ENCODE results near the gene CDK5RAP1. TPM values are rescaled to one million over a fixed set of nuclear protein-coding genes. Genes with fewer than 3 reads are reported as not detected.

The CDK5RAP1 gene
- total and polyA plus RNA-seq, 11 donors, result 17.6 to 34.9 (median 21.2) TPM

DNA sequence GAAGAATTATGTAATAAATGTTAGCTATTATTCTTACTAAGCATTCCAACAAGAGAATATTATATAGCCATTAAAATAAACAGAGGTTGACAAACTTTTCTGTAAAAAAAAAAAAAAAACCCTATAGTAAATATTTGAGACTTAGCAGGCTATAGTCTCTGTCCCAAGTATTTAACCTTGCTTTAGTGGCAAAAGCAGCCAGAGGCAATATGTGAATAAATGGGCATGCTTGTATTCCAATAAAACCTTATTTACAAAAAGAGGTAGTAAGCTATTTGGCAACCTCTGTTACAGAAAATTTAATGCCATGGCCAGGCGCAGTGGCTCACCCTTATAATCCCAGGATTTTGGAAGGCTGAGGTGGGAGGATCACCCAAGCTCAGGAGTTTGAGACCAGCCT, 14.6 kb downstream of the CDK5RAP1 start:
- no peak for DNase-seq
- Histone ChIP-seq H3K9me3 (no peaks in the 10 kb centered on the region), H3K4me1 (peaks cover 0 to 5% (median 0%) of the 10 kb centered on the region in 12 donors), H3K27ac (peak overlapping the region in 4 of 12 donors; percentile 2 to 48 (median 30)), H3K27me3 (no peaks in the 10 kb centered on the region), H3K36me3 (peaks cover 0 to 90% (median 80%) of the 10 kb centered on the region in 9 donors), H3K4me3 (no peak overlapping the region)
- WGBS, 4 donors, result 94 to 100% (median 98%) methylated on average over 1 of the region's 1 CpG
- intact Hi-C loops (cut with DNase I), result no loop called here
- no peak for TF ChIP-seq POLR2A (IDR thresholded peaks at IDR 0.05)
- TF ChIP-seq, protein P1, sequence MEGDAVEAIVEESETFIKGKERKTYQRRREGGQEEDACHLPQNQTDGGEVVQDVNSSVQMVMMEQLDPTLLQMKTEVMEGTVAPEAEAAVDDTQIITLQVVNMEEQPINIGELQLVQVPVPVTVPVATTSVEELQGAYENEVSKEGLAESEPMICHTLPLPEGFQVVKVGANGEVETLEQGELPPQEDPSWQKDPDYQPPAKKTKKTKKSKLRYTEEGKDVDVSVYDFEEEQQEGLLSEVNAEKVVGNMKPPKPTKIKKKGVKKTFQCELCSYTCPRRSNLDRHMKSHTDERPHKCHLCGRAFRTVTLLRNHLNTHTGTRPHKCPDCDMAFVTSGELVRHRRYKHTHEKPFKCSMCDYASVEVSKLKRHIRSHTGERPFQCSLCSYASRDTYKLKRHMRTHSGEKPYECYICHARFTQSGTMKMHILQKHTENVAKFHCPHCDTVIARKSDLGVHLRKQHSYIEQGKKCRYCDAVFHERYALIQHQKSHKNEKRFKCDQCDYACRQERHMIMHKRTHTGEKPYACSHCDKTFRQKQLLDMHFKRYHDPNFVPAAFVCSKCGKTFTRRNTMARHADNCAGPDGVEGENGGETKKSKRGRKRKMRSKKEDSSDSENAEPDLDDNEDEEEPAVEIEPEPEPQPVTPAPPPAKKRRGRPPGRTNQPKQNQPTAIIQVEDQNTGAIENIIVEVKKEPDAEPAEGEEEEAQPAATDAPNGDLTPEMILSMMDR (IDR thresholded peaks at IDR 0.05), result no peak
- ATAC-seq, result no peak

DNA sequence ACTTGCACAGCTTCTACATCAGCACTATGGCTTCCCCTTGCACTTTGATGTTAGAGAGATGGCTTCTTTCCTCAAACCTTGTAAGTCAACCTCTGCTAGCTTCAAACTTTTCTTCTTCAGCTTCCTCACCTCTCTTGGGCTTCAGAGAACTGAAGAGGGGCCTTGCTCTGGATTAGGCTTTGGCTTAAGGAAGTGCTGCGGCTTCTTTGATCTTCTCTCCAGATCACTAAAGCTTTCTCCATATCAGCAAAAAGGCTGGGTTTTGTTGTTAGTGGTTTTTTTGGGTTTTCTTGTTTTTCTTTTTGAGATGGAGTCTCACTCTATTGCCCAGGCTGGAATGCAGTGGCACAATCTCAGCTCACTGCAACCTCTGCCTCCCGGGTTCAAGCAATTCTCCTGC, 24.0 kb downstream of the CDK5RAP1 start:
- H3K4me1 ChIP-seq, result no peaks in the 10 kb centered on the region
- H3K27ac ChIP-seq, result no peak overlapping the region
- 94 to 96% (median 96%) methylated on average over 2 of the region's 2 CpGs for WGBS, 4 donors
- intact Hi-C loops (cut with DNase I), result no loop called here
- no peaks in the 10 kb centered on the region for H3K27me3 ChIP-seq
- ATAC-seq (no peak), DNase-seq (no peak)
- no peak overlapping the region for H3K4me3 ChIP-seq
- no peaks in the 10 kb centered on the region for H3K9me3 ChIP-seq
- no peak for TF ChIP-seq POLR2A (IDR thresholded peaks at IDR 0.05)
- TF ChIP-seq, protein P1 (IDR thresholded peaks at IDR 0.05), result no peak
- peaks cover 0 to 100% (median 90%) of the 10 kb centered on the region in 9 donors for H3K36me3 ChIP-seq

DNA sequence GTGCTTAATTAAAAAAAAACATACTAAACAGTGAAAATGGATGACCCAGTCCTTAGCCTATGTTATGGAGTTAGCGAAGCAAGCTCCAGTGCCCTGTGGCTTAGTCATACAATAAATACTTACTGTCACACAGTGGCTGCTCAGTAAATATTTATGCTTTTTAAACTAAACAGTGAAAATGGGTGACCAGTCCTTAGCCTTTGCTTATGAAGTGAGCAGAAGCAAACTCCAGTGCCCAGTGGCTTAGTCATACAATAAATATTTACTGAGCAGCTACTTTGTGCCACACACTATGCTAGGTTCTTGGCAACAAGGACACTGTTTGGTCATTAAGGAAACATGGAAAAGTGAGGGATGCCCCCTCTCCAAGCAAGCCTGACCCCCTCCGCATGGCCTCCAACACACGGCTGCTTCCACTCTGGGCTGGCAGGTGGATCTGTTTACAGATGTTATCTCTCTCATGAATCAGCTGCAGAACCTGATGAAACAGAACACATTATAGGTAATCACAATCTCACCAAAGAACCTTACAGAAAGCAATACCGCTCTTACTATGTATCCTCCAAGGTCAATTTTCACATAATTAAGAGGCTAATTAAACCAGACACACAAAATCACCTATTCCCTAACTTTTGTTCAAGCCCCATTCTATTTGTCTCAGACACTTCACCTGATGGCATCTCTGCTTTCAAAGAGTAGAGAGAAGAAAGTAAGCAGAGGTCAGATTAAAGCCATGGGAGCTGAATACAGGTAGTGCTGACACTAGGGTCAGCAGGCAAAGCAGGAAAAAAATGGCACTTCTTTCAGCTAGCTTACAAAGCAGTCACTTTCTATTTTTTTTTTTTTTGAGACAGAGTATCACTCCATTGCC, 27.3 kb downstream of the CDK5RAP1 start:
- no peak for TF ChIP-seq POLR2A (IDR thresholded peaks at IDR 0.05)
- TF ChIP-seq, protein P1 (IDR thresholded peaks at IDR 0.05), result no peak
- Histone ChIP-seq H3K4me3 (no peak overlapping the region), H3K36me3 (peaks cover 0 to 100% (median 87%) of the 10 kb centered on the region in 9 donors), H3K4me1 (peaks cover 0 to 4% (median 0%) of the 10 kb centered on the region in 12 donors), H3K27ac (no peak overlapping the region), H3K27me3 (no peaks in the 10 kb centered on the region), H3K9me3 (no peaks in the 10 kb centered on the region)
- 95 to 99% (median 97%) methylated on average over 4 of the region's 4 CpGs for WGBS, 4 donors
- ATAC-seq (no peak), DNase-seq (no peak)
- intact Hi-C loops (cut with DNase I), result no loop called here

DNA sequence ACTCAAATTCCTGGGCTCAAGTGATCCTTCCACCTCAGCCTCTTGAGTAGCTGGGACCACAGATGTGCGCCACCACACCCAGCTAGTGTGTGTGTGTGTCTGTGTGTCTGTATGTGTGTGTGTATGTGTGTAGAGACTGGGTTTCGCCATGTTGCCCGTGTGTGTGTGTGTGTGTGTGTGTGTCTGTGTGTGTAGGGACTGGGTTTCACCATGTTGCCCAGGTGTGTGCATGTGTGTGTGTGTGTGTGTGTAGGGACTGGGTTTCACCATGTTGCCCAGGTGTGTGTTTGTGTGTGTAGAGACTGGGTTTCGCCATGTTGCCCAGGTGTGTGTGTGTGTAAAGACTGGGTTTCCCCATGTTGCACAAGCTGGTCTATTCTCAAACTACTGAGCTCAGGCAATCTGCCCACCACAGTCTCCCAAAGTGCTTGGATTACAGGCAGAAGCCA, 28.3 kb downstream of the CDK5RAP1 start:
- no peaks in the 10 kb centered on the region for H3K9me3 ChIP-seq
- DNase-seq (no peak), ATAC-seq (no peak)
- H3K4me1 ChIP-seq, result peaks cover 0 to 4% (median 0%) of the 10 kb centered on the region in 12 donors
- peaks cover 0 to 100% (median 80%) of the 10 kb centered on the region in 9 donors for H3K36me3 ChIP-seq
- 83 to 96% (median 89%) methylated on average over 4 of the region's 4 CpGs for WGBS, 4 donors
- TF ChIP-seq POLR2A (IDR thresholded peaks at IDR 0.05), result no peak
- TF ChIP-seq, protein P1 (IDR thresholded peaks at IDR 0.05), result no peak
- intact Hi-C loops (cut with DNase I), result no loop called here
- no peaks in the 10 kb centered on the region for H3K27me3 ChIP-seq
- H3K27ac ChIP-seq, result no peak overlapping the region
- no peak overlapping the region for H3K4me3 ChIP-seq

All from heart left ventricle (tissue), 16 donors.